Fibroblast of mammary gland (primary cell): Measurements from ENCODE around the gene NRP2.

Experiments used
- DNase-seq: peaks from one replicate; pipeline ENCODE4 v3.0.0-alpha.2; 2010; ENCODE audit warnings: low read depth
- H3K4me3 ChIP-seq: 2 replicates; pipeline ENCODE4 v1.5.1; 2011; ENCODE audit warnings: low read depth, mild to moderate bottlenecking, low read length, moderate library complexity; ENCODE audit not compliant: control insufficient read depth
- CTCF ChIP-seq: conservative IDR thresholded peaks from 2 replicates; pipeline ENCODE4 v1.5.1; 2011; ENCODE audit warnings: low read depth, low read length, inconsistent platforms; ENCODE audit not compliant: control insufficient read depth, insufficient read depth

The NRP2 gene

GRCh38 chr2:205768341-205768740 lies 86.0 kb downstream of the NRP2 start:
- no peak for DNase-seq
- no peak overlapping the region for H3K4me3 ChIP-seq
- no peak for TF ChIP-seq CTCF

GRCh38 chr2:205768815-205769494 lies 86.7 kb downstream of the NRP2 start:
- H3K4me3 ChIP-seq, result no peak overlapping the region
- TF ChIP-seq CTCF, result no peak
- peak; percentile 75 for DNase-seq

GRCh38 chr2:205769495-205769850 lies 87.2 kb downstream of the NRP2 start:
- no peak for TF ChIP-seq CTCF
- H3K4me3 ChIP-seq, result no peak overlapping the region
- peak; percentile 83 for DNase-seq

- TF ChIP-seq CTCF, result no peak
- no peak overlapping the region for H3K4me3 ChIP-seq
- no peak for DNase-seq
Observed at GRCh38 chr2:205769879-205770278, 87.6 kb downstream of the NRP2 start.

GRCh38 chr2:205770577-205770976 lies 88.3 kb downstream of the NRP2 start:
- no peak for TF ChIP-seq CTCF
- DNase-seq, result no peak
- H3K4me3 ChIP-seq, result no peak overlapping the region

- DNase-seq, result no peak
- no peak for TF ChIP-seq CTCF
Observed at GRCh38 chr2:205771031-205771430, 88.7 kb downstream of the NRP2 start.

GRCh38 chr2:205771666-205772065 lies 89.4 kb downstream of the NRP2 start:
- H3K4me3 ChIP-seq, result no peak overlapping the region
- no peak for TF ChIP-seq CTCF
- no peak for DNase-seq

More at GRCh38 chr2:205771031-205771430, 88.7 kb downstream of the NRP2 start:
- H3K4me3 ChIP-seq, result no peak overlapping the region
